RWPE2 (cell line): Measurements from ENCODE around the gene ERP27.

ENCODE experiments used
- ATAC-seq: fragments of 200-7000 bp; cut with Tn5 transposase; 3 replicates; pipeline ENCODE4 v1.9.1; 2021; ENCODE audit warnings: low read depth
- DNase-seq: peaks from one replicate; pipeline ENCODE4 v3.0.0-alpha.2; 2020; ENCODE audit warnings: low spot score
- H3K27ac ChIP-seq: fragments of 450-650 bp; 2 replicates; pipeline ENCODE4 v1.5.1; 2017; ENCODE audit warnings: mild to moderate bottlenecking; ENCODE audit not compliant: poor library complexity, severe bottlenecking
- H3K27me3 ChIP-seq: fragments of 250-450 bp; sonication (Bioruptor Pico); 2 replicates; pipeline ENCODE4 v1.5.1; 2021; ENCODE audit warnings: mild to moderate bottlenecking, moderate library complexity; ENCODE audit not compliant: insufficient read depth, poor library complexity, severe bottlenecking
- H3K36me3 ChIP-seq: fragments of 250-450 bp; sonication (Bioruptor Pico); 2 replicates; pipeline ENCODE4 v1.5.1; 2020; ENCODE audit warnings: low read depth, mild to moderate bottlenecking, moderate library complexity
- H3K4me1 ChIP-seq: fragments of 250-450 bp; sonication (Bioruptor Pico); 2 replicates; pipeline ENCODE4 v1.5.1; 2021; ENCODE audit warnings: mild to moderate bottlenecking, moderate library complexity; ENCODE audit not compliant: insufficient read depth, poor library complexity, severe bottlenecking
- H3K4me3 ChIP-seq: fragments of 250-450 bp; sonication (Bioruptor Pico); 2 replicates; pipeline ENCODE4 v1.5.1; 2021; ENCODE audit warnings: mild to moderate bottlenecking, moderate library complexity; ENCODE audit not compliant: severe bottlenecking
- H3K9me3 ChIP-seq: fragments of 250-450 bp; sonication (Bioruptor Pico); 2 replicates; pipeline ENCODE4 v1.5.1; 2021; ENCODE audit warnings: mild to moderate bottlenecking, moderate library complexity; ENCODE audit not compliant: severe bottlenecking
- CTCF ChIP-seq: fragments of 450-650 bp; IDR thresholded peaks from one replicate; pipeline ENCODE4 v1.5.1; 2017; ENCODE audit warnings: mild to moderate bottlenecking, moderate library complexity; ENCODE audit not compliant: poor library complexity, severe bottlenecking

The ERP27 gene

GRCh38 chr12:14931791-14932560, 6.4 kb downstream of the ERP27 start:
- no peak for TF ChIP-seq CTCF
- no peak overlapping the region for H3K4me3 ChIP-seq
- no peaks in the 10 kb centered on the region for H3K27me3 ChIP-seq
- peaks cover 8% of the 10 kb centered on the region for H3K4me1 ChIP-seq
- DNase-seq, result no peak
- no peak overlapping the region for H3K27ac ChIP-seq
- no peak for ATAC-seq
- no peaks in the 10 kb centered on the region for H3K9me3 ChIP-seq
- H3K36me3 ChIP-seq, result no peaks in the 10 kb centered on the region

- Histone ChIP-seq H3K4me3 (no peak overlapping the region), H3K27ac (no peak overlapping the region), H3K9me3 (no peaks in the 10 kb centered on the region), H3K27me3 (no peaks in the 10 kb centered on the region), H3K36me3 (no peaks in the 10 kb centered on the region), H3K4me1 (peaks cover 8% of the 10 kb centered on the region)
- TF ChIP-seq CTCF, result no peak
- DNase-seq (no peak), ATAC-seq (no peak)
These were observed 7.0 kb downstream of the ERP27 start for GRCh38 chr12:14931359-14931758.

GRCh38 chr12:14930299-14930698, 8.0 kb downstream of the ERP27 start:
- DNase-seq (no peak), ATAC-seq (no peak)
- Histone ChIP-seq H3K4me1 (peaks cover 8% of the 10 kb centered on the region), H3K27me3 (no peaks in the 10 kb centered on the region), H3K27ac (no peak overlapping the region), H3K36me3 (no peaks in the 10 kb centered on the region), H3K4me3 (no peak overlapping the region), H3K9me3 (no peaks in the 10 kb centered on the region)
- TF ChIP-seq CTCF, result no peak

- no peaks in the 10 kb centered on the region for H3K36me3 ChIP-seq
- ATAC-seq (peak; percentile 68), DNase-seq (no peak)
- H3K4me3 ChIP-seq, result no peak overlapping the region
- no peaks in the 10 kb centered on the region for H3K27me3 ChIP-seq
- peaks cover 8% of the 10 kb centered on the region for H3K4me1 ChIP-seq
- H3K9me3 ChIP-seq, result no peaks in the 10 kb centered on the region
- no peak for TF ChIP-seq CTCF
- no peak overlapping the region for H3K27ac ChIP-seq
These were observed 9.4 kb downstream of the ERP27 start for GRCh38 chr12:14928931-14929330.

- peaks cover 8% of the 10 kb centered on the region for H3K4me1 ChIP-seq
- ATAC-seq, result no peak
These were observed 11.1 kb downstream of the ERP27 start for GRCh38 chr12:14927267-14927666.

More at GRCh38 chr12:14927267-14927666, 11.1 kb downstream of the ERP27 start:
- no peak overlapping the region for H3K27ac ChIP-seq
- H3K27me3 ChIP-seq, result no peaks in the 10 kb centered on the region
- DNase-seq, result no peak
- no peak for TF ChIP-seq CTCF
- no peaks in the 10 kb centered on the region for H3K36me3 ChIP-seq
- H3K9me3 ChIP-seq, result no peaks in the 10 kb centered on the region
- no peak overlapping the region for H3K4me3 ChIP-seq
